Thyroid gland (tissue), 4 donors: Measurements from ENCODE around the gene PLXNA4. TPM values are rescaled to one million over a fixed set of nuclear protein-coding genes. Genes with fewer than 3 reads are reported as not detected.

ENCODE experiments used
- DNase-seq, 2 donors: peaks; one replicate each; pipeline ENCODE4 v3.0.0-alpha.2; 2019
- H3K27ac ChIP-seq, 3 donors: fragments of 200-600 bp; sonication (generic); 1 replicate in 2 of 3; 2 replicates in 1 of 3; pipeline ENCODE4 v1.5.1; 2016 to 2019; ENCODE audit warnings: mild to moderate bottlenecking in 1 of 3, moderate library complexity in 1 of 3
- H3K27me3 ChIP-seq: fragments of 200-600 bp; sonication (generic); one replicate; pipeline ENCODE4 v1.5.1; 2019
- H3K36me3 ChIP-seq, 2 donors: fragments of 200-600 bp; sonication (generic); one replicate each; pipeline ENCODE4 v1.5.1; 2016 to 2019
- H3K4me1 ChIP-seq, 2 donors: fragments of 200-600 bp; sonication (generic); one replicate each; pipeline ENCODE4 v1.5.1; 2017 to 2019
- H3K4me3 ChIP-seq, 3 donors: fragments of 200-600 bp; sonication (generic); replicated peaks in 1 of 3; 1 replicate in 2 of 3; 2 replicates in 1 of 3; pipeline ENCODE4 v1.5.1; 2016; ENCODE audit warnings: mild to moderate bottlenecking in 1 of 3
- H3K9me3 ChIP-seq: fragments of 200-600 bp; sonication (generic); one replicate; pipeline ENCODE4 v1.5.1; 2017
- CTCF ChIP-seq, 6 experiments: fragments of 200-600 bp in 3 of 6; fragments of 450-650 bp in 3 of 6; sonication (generic) in 3 of 6; IDR thresholded peaks; one replicate each; pipeline ENCODE4 v1.5.1; 2016 to 2019; ENCODE audit warnings: antibody characterized with exemption in 6 of 6, mild to moderate bottlenecking in 2 of 6, inconsistent platforms in 1 of 6, moderate library complexity in 1 of 6
- POLR2A ChIP-seq, 2 donors: fragments of 450-650 bp; IDR thresholded peaks; one replicate each; pipeline ENCODE4 v1.6.1; 2017; ENCODE audit warnings: antibody characterized with exemption in 2 of 2, mild to moderate bottlenecking in 2 of 2, moderate library complexity in 1 of 2
- WGBS, 2 donors: methylation state at CpG; one replicate each; pipeline ENCODE4 v1.1.5; 2017; 5-methylcytosine and 5-hydroxymethylcytosine counted together
- intact Hi-C: fragments of 100-400 bp; cut with DNase I; formaldehyde crosslinking; loops from one replicate; pipeline ENCODE4 v1.15.1; 2023
- total RNA-seq, 4 donors: library from RNA; depleted of rRNA; stranded (reverse); fragments of >200 nt; gene quantifications; one replicate each; pipeline ENCODE4 v1.2.3, GENCODE V29; 2016

PLXNA4 gene
- total RNA-seq, 4 donors from 2014 or later = 1.3 to 8.3 (median 2.4) TPM

DNA sequence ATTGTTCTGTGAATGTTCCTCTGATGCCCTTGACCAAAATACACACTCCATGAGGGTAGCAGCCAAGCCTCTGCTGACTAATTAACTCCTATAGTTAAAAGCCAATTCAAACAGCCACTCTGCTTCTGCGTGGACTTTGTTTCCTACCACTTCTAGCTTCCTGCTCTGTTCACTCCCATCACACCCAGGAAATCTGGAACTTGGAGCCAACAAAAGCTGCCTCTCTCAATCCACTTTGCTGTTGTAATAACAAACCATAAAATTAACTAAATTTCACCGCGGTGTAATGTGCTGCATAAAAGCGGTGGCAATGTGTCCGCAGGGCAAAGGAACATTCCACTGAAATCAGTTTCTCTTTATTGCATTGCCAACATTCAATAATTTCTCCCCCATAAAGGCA, 239.5 kb downstream of the PLXNA4 start:
- no peaks in the 10 kb centered on the region for H3K27me3 ChIP-seq
- H3K36me3 ChIP-seq = no peaks in the 10 kb centered on the region
- no peak for DNase-seq
- H3K4me1 ChIP-seq = no peaks in the 10 kb centered on the region
- no peak overlapping the region for H3K27ac ChIP-seq
- no peaks in the 10 kb centered on the region for H3K9me3 ChIP-seq
- H3K4me3 ChIP-seq = no peak overlapping the region
- WGBS, 2 donors = 73 to 77% methylated on average over 5 of the region's 5 CpGs
- intact Hi-C loops = no loop called here
- TF ChIP-seq POLR2A (IDR thresholded peaks at IDR 0.05) (no peak), CTCF (IDR thresholded peaks at IDR 0.05) (no peak)

GRCh38 chr7:132333301-132333700, 243.0 kb downstream of the PLXNA4 start:
- 60 to 77% methylated on average over 2 of the region's 2 CpGs for WGBS, 2 donors
- DNase-seq = no peak
- no peaks in the 10 kb centered on the region for H3K27me3 ChIP-seq
- no peaks in the 10 kb centered on the region for H3K36me3 ChIP-seq
- intact Hi-C loops = no loop called here
- TF ChIP-seq POLR2A (IDR thresholded peaks at IDR 0.05) = no peak
- TF ChIP-seq CTCF (IDR thresholded peaks at IDR 0.05) = no peak
- H3K9me3 ChIP-seq = no peaks in the 10 kb centered on the region
- H3K27ac ChIP-seq = no peak overlapping the region
- no peak overlapping the region for H3K4me3 ChIP-seq
- no peaks in the 10 kb centered on the region for H3K4me1 ChIP-seq

DNA sequence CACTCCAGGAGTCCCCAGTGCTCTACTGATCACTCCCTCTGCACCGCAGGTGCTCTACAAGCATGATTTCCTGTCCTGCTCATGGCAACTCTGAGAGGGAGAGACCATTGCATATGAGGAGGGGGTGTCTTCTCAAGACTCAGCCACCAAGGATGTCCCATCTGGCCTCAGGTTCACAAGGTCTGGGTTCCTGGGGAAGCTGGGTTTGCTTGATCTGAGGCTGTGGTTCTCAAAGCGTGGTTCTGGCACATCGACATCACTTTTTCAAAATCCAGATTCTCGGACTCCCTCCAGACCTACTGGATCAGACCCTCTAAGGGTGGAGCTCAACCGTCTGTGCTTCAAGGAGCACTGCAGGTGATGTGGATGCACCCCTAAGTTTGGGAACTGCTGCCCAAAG, 247.5 kb downstream of the PLXNA4 start:
- H3K36me3 ChIP-seq = no peaks in the 10 kb centered on the region
- no peaks in the 10 kb centered on the region for H3K27me3 ChIP-seq
- 75 to 87% methylated on average over 5 of the region's 5 CpGs for WGBS, 2 donors
- no peak for DNase-seq
- no peaks in the 10 kb centered on the region for H3K9me3 ChIP-seq
- intact Hi-C loops = no loop called here
- H3K27ac ChIP-seq = no peak overlapping the region
- TF ChIP-seq CTCF (IDR thresholded peaks at IDR 0.05) (no peak), POLR2A (IDR thresholded peaks at IDR 0.05) (no peak)
- H3K4me1 ChIP-seq = no peaks in the 10 kb centered on the region
- H3K4me3 ChIP-seq = no peak overlapping the region

GRCh38 chr7:132328047-132328620, 248.1 kb downstream of the PLXNA4 start:
- intact Hi-C loops = no loop called here
- Histone ChIP-seq H3K27ac (no peak overlapping the region), H3K4me1 (no peaks in the 10 kb centered on the region), H3K27me3 (no peaks in the 10 kb centered on the region), H3K36me3 (no peaks in the 10 kb centered on the region), H3K9me3 (no peaks in the 10 kb centered on the region), H3K4me3 (no peak overlapping the region)
- DNase-seq = no peak
- no peak for TF ChIP-seq CTCF (IDR thresholded peaks at IDR 0.05)
- TF ChIP-seq POLR2A (IDR thresholded peaks at IDR 0.05) = no peak
- WGBS, 2 donors = 73 to 77% methylated on average over 13 of the region's 13 CpGs

DNA sequence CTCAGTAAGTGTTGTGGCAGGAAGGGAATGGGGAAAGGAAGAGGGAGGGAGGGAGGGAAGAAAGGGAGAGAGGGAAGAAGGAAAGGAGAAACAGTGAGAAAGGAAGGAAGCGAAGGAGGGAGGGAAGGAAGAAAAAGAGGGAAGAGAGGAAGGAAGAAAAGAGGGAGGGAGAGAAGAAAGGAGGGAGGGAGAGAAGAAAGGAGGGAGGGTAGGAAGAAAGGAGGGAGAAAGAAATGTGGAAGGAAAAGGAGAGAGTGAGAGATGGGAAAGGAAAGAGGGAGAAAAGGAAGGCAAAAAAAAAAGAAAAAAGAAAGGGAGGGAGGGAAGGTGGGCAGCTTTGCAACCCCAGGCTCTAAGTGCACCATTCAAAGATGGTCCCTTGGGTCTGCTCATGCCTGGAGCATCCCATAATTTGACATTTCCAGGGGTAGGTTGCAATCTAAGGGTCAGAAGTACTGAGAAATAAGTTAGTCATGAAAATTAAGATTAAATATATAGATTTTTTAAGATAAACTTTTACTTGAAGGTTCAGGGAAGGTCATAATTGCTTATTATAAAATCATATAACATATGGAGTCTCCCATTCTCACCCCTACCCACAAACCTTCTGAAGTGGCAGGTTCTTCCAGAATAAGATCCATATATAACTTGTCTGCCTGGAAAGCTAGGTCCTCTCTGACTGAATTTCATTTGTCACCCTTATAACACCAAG, 249.2 kb downstream of the PLXNA4 start:
- H3K27ac ChIP-seq = no peak overlapping the region
- H3K36me3 ChIP-seq = no peaks in the 10 kb centered on the region
- H3K9me3 ChIP-seq = no peaks in the 10 kb centered on the region
- no peaks in the 10 kb centered on the region for H3K4me1 ChIP-seq
- intact Hi-C loops = no loop called here
- WGBS, 2 donors = 96 to 100% methylated on average over 1 of the region's 1 CpG
- DNase-seq = no peak
- TF ChIP-seq POLR2A (IDR thresholded peaks at IDR 0.05) (no peak), CTCF (IDR thresholded peaks at IDR 0.05) (no peak)
- H3K4me3 ChIP-seq = no peak overlapping the region
- no peaks in the 10 kb centered on the region for H3K27me3 ChIP-seq
